ENCODE measurements around the gene TXNDC11.

Gene TXNDC11

DNA sequence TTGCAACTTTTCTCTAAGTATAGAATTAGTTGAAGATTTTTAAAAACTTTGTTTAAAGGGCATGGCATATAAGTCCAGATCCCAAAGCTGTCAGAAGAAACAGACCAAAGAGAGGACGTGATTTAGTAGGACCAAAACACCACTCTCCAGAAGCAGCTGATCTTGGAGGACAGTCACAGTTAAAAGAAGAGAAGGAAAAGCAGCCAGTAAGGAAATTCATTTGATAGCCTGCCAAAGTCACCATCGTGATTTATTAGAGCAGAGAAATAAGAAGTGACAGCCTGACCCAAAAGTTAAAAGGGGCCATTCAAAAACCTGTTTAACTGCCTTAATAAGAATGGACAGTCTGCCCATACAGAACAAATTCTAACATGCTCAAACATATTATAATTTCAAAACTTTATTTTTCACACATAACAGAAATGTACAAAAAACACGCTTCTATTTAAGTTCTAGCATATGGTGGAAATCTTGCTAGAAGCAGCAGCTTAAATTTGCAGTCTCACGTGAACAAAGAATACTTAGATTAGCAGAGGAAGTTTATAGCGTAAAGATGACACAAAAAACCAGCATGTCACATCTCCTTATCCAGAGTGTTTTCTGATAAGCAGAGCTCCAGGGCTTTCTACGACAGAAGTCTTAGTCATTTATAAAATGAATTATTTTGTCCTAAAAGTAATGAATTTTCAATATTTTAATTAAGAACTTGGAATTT lies 37.2 kb downstream of the TXNDC11 start:
- H3K4me3 ChIP-seq (ENCODE audit: low read depth, low read length), result no peak overlapping the region
- TF ChIP-seq, protein P1, sequence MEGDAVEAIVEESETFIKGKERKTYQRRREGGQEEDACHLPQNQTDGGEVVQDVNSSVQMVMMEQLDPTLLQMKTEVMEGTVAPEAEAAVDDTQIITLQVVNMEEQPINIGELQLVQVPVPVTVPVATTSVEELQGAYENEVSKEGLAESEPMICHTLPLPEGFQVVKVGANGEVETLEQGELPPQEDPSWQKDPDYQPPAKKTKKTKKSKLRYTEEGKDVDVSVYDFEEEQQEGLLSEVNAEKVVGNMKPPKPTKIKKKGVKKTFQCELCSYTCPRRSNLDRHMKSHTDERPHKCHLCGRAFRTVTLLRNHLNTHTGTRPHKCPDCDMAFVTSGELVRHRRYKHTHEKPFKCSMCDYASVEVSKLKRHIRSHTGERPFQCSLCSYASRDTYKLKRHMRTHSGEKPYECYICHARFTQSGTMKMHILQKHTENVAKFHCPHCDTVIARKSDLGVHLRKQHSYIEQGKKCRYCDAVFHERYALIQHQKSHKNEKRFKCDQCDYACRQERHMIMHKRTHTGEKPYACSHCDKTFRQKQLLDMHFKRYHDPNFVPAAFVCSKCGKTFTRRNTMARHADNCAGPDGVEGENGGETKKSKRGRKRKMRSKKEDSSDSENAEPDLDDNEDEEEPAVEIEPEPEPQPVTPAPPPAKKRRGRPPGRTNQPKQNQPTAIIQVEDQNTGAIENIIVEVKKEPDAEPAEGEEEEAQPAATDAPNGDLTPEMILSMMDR (IDR thresholded peaks at IDR 0.05; ENCODE audit: low read depth, low read length), result no peak

DNA sequence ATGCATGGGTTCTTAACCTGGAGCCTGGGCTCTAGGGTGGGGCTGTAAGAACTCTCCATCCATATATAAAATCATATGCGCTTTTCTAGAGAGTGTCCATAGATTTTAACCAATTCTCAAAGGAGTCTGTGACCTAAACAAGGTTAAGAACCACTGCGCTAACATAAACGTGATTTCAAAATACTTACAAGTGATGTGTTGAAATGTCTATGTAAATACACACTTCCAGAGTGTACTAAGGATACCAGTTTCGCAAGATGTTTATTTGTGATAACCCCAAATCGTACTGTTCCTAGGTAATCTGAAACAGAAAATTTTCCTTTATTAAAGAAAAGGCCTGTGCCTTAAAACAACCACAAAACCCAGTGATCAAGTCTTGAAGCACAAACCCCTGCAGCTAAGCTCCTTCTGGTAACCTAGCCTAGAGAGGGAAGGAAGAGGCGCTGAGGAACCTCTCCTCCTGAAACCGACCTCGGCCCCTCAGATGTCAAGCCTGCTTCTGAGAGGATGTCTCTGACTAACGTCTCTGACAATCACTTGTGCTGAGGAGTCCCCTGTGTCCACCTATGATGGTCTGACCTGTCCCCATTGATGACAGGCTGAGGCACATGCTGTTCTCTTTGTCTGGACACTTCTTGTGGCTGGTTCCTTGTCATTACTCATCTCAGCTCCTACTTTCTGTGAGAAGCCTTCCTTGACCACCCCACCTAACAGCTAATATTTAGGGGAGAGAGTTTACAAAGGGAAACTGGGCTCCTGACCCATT lies 42.2 kb downstream of the TXNDC11 start:
- H3K4me3 ChIP-seq (ENCODE audit: low read depth, low read length), result no peak overlapping the region
- TF ChIP-seq, protein P1 (IDR thresholded peaks at IDR 0.05; ENCODE audit: low read depth, low read length), result no peak

DNA sequence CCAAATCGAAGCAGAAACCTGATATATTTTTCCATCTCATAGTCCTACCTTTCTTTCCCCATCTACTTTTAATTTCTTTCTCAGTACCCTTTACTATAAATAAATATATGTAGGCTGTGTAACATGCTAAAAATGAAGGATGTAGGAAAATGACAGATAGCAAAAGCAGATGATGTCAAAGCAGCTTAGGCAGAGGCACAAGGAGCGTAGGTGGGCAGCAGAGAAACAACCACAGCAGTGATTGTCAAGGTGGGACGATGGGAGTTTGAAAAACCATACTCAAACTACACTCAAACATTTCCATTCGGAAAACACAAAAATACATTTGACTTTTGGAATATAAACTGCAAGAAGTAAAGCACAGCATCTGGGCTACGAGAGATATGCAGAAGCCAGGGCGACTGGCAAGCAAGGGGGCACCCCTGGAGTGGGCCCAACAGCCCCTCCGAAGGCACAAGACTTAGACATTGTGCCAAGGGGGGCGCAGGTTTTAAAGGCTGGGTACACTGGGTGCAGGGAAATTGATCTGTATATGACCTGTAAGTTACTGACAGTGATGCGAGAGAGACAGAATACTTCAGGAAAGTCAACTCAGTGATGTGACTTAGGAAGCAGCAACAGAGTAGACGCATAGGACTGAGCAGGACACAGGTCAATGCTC lies 43.3 kb downstream of the TXNDC11 start:
- H3K4me3 ChIP-seq (ENCODE audit: low read depth, low read length), result no peak overlapping the region
- TF ChIP-seq, protein P1 (IDR thresholded peaks at IDR 0.05; ENCODE audit: low read depth, low read length), result no peak

GRCh38 chr16:11698271-11698689 lies 44.4 kb downstream of the TXNDC11 start:
- H3K4me3 ChIP-seq (ENCODE audit: low read depth, low read length), result no peak overlapping the region
- TF ChIP-seq, protein P1 (IDR thresholded peaks at IDR 0.05; ENCODE audit: low read depth, low read length), result no peak

DNA sequence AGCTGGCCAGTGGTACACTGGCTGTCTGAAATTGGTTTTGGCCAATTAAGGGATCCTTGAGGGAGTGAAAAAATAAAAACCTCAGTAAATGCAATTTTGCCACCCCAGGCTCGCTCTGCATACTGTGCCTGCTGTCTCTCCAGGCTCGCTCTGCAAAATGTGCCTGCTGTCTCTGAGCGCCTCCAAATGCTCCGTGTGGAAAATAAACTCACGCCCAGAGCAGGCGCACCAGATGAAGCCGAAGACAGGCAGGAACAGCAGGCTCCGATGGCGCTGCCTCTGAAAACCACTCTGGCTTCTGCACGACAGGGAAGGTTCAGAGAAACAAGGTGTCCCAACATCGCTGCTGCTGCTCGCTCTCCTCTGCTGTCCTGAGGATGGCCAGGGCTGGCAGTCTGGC lies 45.3 kb downstream of the TXNDC11 start:
- no peak overlapping the region for H3K4me3 ChIP-seq (ENCODE audit: low read depth, low read length)
- TF ChIP-seq, protein P1 (IDR thresholded peaks at IDR 0.05; ENCODE audit: low read depth, low read length), result no peak

- H3K4me3 ChIP-seq (ENCODE audit: low read depth, low read length), result no peak overlapping the region
- TF ChIP-seq, protein P1 (IDR thresholded peaks at IDR 0.05; ENCODE audit: low read depth, low read length), result no peak
These were observed 46.2 kb downstream of the TXNDC11 start for GRCh38 chr16:11696266-11697012.
